22Rv1 (cell line): Measurements from ENCODE around the gene MAPK11.

Experiments used
- H3K27ac ChIP-seq: fragments of 450-650 bp; 2 replicates; pipeline ENCODE4 v1.5.1; 2017
- CTCF ChIP-seq: fragments of 450-650 bp; IDR thresholded peaks from 2 replicates; pipeline ENCODE4 v1.5.1; 2017; ENCODE audit warnings: mild to moderate bottlenecking
- ZFX ChIP-seq: fragments of 450-650 bp; IDR thresholded peaks from 2 replicates; pipeline ENCODE4 v1.6.1; 2017; ENCODE audit warnings: antibody characterized with exemption, borderline replicate concordance

Gene MAPK11

DNA sequence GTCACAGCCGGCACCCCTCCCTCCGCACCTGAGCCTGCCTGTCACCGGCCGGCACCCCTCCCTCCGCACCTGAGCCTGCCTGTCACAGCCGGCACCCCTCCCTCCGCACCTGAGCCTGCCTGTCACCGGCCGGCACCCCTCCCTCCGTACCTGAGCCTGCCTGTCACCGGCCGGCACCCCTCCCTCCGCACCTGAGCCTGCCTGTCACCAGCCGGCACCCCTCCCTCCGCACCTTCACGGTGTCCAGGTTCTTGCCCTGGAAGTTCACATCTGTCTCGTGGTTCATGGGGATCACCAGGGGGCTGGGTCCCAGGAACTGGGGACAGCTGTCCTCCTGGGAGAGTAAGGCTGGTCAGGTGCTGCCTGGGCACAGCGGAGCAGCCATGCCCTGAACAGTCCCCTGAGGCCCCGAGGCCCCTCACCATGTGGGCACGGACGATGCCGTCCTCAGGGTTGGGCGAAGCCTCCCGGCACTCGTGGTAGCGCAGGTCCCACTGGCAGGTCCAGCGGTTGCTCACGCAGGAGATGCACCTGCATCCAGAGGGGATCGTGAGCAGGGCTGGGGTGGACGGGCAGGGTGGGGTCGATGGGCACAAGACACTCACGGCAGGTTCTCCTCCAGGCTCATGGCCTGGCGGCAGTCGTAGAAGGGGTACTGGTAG is 15.5 kb upstream of the MAPK11 start:
- H3K27ac ChIP-seq = no peak overlapping the region
- TF ChIP-seq CTCF = no peak
- TF ChIP-seq ZFX = no peak

DNA sequence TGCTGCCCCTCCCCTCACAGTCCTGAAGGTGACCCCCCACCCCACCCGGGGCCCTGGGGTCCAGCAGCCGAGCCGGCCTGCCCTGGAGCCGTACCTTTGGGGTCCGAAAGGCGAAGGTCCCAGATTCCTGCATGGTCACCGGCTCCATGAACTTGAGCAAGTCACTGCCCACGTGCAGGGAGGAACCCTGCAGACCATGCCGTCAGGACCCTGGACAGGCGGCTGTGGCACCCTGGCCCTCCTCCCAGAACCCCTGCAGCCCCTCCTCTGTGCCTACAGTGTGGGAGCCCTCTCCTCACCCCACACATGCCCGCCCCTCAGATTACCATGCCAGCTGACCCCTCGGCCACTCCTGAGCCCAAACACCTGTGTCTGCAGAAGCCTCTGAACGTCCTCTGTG is 14.3 kb upstream of the MAPK11 start:
- TF ChIP-seq CTCF = no peak
- no peak for TF ChIP-seq ZFX
- no peak overlapping the region for H3K27ac ChIP-seq

DNA sequence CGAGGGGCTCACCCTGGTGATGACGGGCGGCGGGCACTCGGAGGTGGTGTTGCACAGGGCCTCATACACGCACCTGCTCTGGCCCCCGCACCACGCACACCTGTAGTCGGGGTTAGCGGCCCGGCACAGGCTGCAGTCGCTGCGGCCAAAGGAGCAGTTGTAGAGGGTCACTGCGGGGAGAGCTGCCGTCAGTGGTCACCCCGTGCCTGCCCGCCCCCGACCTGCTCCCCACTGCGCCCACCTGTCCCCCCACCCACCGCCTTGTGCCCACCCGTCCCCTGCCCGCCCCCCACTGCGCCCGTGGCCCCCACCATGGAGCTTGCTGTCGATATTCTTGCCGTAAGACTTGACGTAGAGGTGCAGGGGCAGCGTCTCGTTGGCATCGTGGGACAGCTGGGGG is 13.6 kb upstream of the MAPK11 start:
- TF ChIP-seq ZFX = no peak
- no peak for TF ChIP-seq CTCF
- no peak overlapping the region for H3K27ac ChIP-seq

GRCh38 chr22:50282361-50283155 is 12.4 kb upstream of the MAPK11 start:
- H3K27ac ChIP-seq = no peak overlapping the region
- no peak for TF ChIP-seq ZFX
- TF ChIP-seq CTCF = no peak

DNA sequence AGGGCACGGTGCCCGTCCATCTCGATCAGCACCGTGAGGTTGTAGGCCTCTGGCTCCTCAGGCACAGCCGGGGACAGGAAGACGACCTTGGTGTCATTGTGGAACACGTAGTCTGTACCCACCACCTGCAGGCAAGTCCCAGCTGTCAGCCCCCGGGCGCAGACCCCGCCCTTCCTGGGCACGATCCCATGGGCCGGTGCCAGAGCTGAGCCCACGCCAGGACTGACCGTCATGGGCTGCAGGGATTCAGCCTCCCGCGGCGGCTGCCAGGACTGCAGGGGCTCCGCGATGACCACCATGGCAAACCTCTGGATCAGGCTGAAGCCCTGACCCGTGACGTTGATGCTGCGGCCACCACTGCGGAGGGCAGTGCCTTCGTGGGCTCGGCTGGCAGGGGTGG is 11.8 kb upstream of the MAPK11 start:
- no peak overlapping the region for H3K27ac ChIP-seq
- TF ChIP-seq CTCF (no peak), ZFX (no peak)

DNA sequence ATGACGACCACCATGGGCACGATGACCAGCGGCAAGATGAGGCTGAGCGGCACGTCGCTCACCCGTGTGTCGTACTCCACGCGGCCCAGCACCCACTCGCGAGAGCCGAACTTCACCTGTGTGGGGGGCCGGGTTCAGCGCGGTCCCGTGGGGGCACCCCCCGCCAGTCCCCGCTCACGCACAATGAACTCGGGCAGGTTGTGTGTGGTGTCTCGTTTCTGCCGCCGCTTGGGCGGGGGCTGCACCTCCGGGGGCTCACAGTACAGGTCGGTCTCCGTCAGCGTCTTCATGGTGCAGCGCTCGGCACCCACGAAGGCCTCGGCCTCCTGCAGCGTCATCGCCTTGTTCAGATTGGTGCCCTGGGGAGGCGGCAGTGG is 11.2 kb upstream of the MAPK11 start:
- TF ChIP-seq ZFX (no peak), CTCF (no peak)
- no peak overlapping the region for H3K27ac ChIP-seq

GRCh38 chr22:50280708-50281383 is 10.7 kb upstream of the MAPK11 start:
- no peak overlapping the region for H3K27ac ChIP-seq
- TF ChIP-seq ZFX = no peak
- TF ChIP-seq CTCF = no peak
